ENCODE results near the gene LEMD3. TPM values are rescaled to one million over a fixed set of nuclear protein-coding genes. Genes with fewer than 3 reads are reported as not detected.

LEMD3 gene
- total RNA-seq, 1 experiment from 2014 or later, result 57.8 TPM

GRCh38 chr12:65162609-65163008 is 6.8 kb upstream of the LEMD3 start:
- Histone ChIP-seq H3K79me2 (ENCODE audit: low read length) (no peaks in the 10 kb centered on the region), H3F3A (ENCODE audit: low read length, unreplicated experiment) (no peaks in the 10 kb centered on the region), H3K4me3 (ENCODE audit: low read length) (no peak overlapping the region), H3K27ac (ENCODE audit: low read length) (no peak overlapping the region), H3K27me3 (ENCODE audit: low read length) (0 out of 2 replicates have a peak, but pooled peaks cover 4% of the 10 kb centered on the region), H4K20me1 (ENCODE audit: low read length) (no peaks in the 10 kb centered on the region), H3K4me1 (ENCODE audit: insufficient read depth, low read length) (no peaks in the 10 kb centered on the region), H3K36me3 (ENCODE audit: low read depth, low read length) (no peaks in the 10 kb centered on the region), H3K9me2 (replicated peaks; ENCODE audit: low read length) (no peaks in the 10 kb centered on the region), H3K4me2 (ENCODE audit: low read length) (no peak overlapping the region), H2AFZ (ENCODE audit: low read length) (no peak overlapping the region), H3K9ac (ENCODE audit: low read length) (no peak overlapping the region), H3K9me3 (ENCODE audit: low read length) (no peaks in the 10 kb centered on the region)
- DNase-seq, result no peak
- ATAC-seq, result no peak
- ChIA-PET POLR2A (ENCODE audit: unreplicated experiment) (no interaction called here), CTCF (no interaction called here)
- TF ChIP-seq EZH2 (IDR thresholded peaks at IDR 0.05; ENCODE audit: low read length, unreplicated experiment) (no peak), EZH2phosphoT487 (IDR thresholded peaks at IDR 0.05; ENCODE audit: borderline replicate concordance, low read length) (no peak)
- TF ChIP-seq, protein P1, sequence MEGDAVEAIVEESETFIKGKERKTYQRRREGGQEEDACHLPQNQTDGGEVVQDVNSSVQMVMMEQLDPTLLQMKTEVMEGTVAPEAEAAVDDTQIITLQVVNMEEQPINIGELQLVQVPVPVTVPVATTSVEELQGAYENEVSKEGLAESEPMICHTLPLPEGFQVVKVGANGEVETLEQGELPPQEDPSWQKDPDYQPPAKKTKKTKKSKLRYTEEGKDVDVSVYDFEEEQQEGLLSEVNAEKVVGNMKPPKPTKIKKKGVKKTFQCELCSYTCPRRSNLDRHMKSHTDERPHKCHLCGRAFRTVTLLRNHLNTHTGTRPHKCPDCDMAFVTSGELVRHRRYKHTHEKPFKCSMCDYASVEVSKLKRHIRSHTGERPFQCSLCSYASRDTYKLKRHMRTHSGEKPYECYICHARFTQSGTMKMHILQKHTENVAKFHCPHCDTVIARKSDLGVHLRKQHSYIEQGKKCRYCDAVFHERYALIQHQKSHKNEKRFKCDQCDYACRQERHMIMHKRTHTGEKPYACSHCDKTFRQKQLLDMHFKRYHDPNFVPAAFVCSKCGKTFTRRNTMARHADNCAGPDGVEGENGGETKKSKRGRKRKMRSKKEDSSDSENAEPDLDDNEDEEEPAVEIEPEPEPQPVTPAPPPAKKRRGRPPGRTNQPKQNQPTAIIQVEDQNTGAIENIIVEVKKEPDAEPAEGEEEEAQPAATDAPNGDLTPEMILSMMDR (conservative IDR thresholded peaks at IDR 0.05; ENCODE audit: low read depth, low read length), result no peak
- intact Hi-C loops (cut with micrococcal nuclease), result no loop called here
- BruUV-seq (replicated peaks), result no TSS peak

- H4K20me1 ChIP-seq (ENCODE audit: low read length), result no peaks in the 10 kb centered on the region
- H3K79me2 ChIP-seq (ENCODE audit: low read length), result no peaks in the 10 kb centered on the region
- 0 out of 2 replicates have a peak, but pooled peaks cover 4% of the 10 kb centered on the region for H3K27me3 ChIP-seq (ENCODE audit: low read length)
- H3K4me3 ChIP-seq (ENCODE audit: low read length), result no peak overlapping the region
- TF ChIP-seq EZH2phosphoT487 (IDR thresholded peaks at IDR 0.05; ENCODE audit: borderline replicate concordance, low read length) (no peak), EZH2 (IDR thresholded peaks at IDR 0.05; ENCODE audit: low read length, unreplicated experiment) (no peak)
- TF ChIP-seq, protein P1 (conservative IDR thresholded peaks at IDR 0.05; ENCODE audit: low read depth, low read length), result no peak
- H3K9me3 ChIP-seq (ENCODE audit: low read length), result no peaks in the 10 kb centered on the region
- no peak overlapping the region for H3K27ac ChIP-seq (ENCODE audit: low read length)
- no peaks in the 10 kb centered on the region for H3K36me3 ChIP-seq (ENCODE audit: low read depth, low read length)
- peaks cover 6% of the 10 kb centered on the region; the same call in 1 of the 2 replicates for H3K4me1 ChIP-seq (ENCODE audit: insufficient read depth, low read length)
- CTCF ChIA-PET, result no interaction called here
- ATAC-seq, result no peak
- no peak overlapping the region for H3K9ac ChIP-seq (ENCODE audit: low read length)
- H3K9me2 ChIP-seq (replicated peaks; ENCODE audit: low read length), result no peaks in the 10 kb centered on the region
- intact Hi-C loops (cut with micrococcal nuclease), result no loop called here
- BruUV-seq (replicated peaks), result no TSS peak
- H3K4me2 ChIP-seq (ENCODE audit: low read length), result no peak overlapping the region
- no peak overlapping the region for H2AFZ ChIP-seq (ENCODE audit: low read length)
- DNase-seq, result no peak
- POLR2A ChIA-PET (ENCODE audit: unreplicated experiment), result no interaction called here
- H3F3A ChIP-seq (ENCODE audit: low read length, unreplicated experiment), result no peaks in the 10 kb centered on the region
Measured at GRCh38 chr12:65164244-65164643, 5.1 kb upstream of the LEMD3 start.

DNA sequence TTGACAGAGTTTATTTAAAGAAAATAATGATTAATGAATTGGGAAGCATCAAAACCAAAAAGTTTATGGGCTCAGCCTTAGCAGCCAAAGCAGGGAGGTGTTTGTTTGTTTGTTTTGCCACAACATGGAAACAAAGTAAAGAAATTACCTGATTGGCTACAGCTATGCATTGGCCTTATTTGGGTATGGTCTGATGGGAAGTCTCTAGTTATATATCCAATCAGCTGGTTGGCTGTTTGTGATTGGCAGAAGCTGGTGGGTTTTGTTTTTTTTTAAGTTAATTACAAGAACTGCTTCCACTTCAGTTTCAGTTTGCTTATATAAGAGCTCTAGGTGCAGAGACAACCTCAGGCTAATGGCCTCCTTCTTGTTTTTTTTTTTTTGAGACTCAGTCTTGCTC is 4.6 kb upstream of the LEMD3 start:
- H3F3A ChIP-seq (ENCODE audit: low read length, unreplicated experiment), result no peaks in the 10 kb centered on the region
- CTCF ChIA-PET, result no interaction called here

More for the DNA sequence above, 4.6 kb upstream of the LEMD3 start:
- Histone ChIP-seq H3K4me2 (ENCODE audit: low read length) (no peak overlapping the region), H3K4me3 (ENCODE audit: low read length) (no peak overlapping the region), H2AFZ (ENCODE audit: low read length) (no peak overlapping the region), H3K4me1 (ENCODE audit: insufficient read depth, low read length) (peaks cover 6% of the 10 kb centered on the region; the same call in 1 of the 2 replicates), H3K79me2 (ENCODE audit: low read length) (peaks cover 4% of the 10 kb centered on the region), H3K9me3 (ENCODE audit: low read length) (no peaks in the 10 kb centered on the region), H3K27me3 (ENCODE audit: low read length) (0 out of 2 replicates have a peak, but pooled peaks cover 3% of the 10 kb centered on the region), H3K27ac (ENCODE audit: low read length) (no peak overlapping the region), H3K9ac (ENCODE audit: low read length) (no peak overlapping the region), H4K20me1 (ENCODE audit: low read length) (no peaks in the 10 kb centered on the region), H3K36me3 (ENCODE audit: low read depth, low read length) (no peaks in the 10 kb centered on the region), H3K9me2 (replicated peaks; ENCODE audit: low read length) (no peaks in the 10 kb centered on the region)
- POLR2A ChIA-PET (ENCODE audit: unreplicated experiment), result no interaction called here
- ATAC-seq (no peak), DNase-seq (no peak)
- TF ChIP-seq EZH2 (IDR thresholded peaks at IDR 0.05; ENCODE audit: low read length, unreplicated experiment) (no peak), EZH2phosphoT487 (IDR thresholded peaks at IDR 0.05; ENCODE audit: borderline replicate concordance, low read length) (no peak)
- TF ChIP-seq, protein P1 (conservative IDR thresholded peaks at IDR 0.05; ENCODE audit: low read depth, low read length), result no peak
- intact Hi-C loops (cut with micrococcal nuclease), result no loop called here
- no TSS peak for BruUV-seq (replicated peaks)
